ENCODE results near the gene UCK2. TPM values are rescaled to one million over a fixed set of nuclear protein-coding genes. Genes with fewer than 3 reads are reported as not detected.
A peak's percentile ranks its signal among the peaks of the same experiment; 100 is the strongest.

UCK2 gene
- total RNA-seq, 1 donor from 2014 or later: 49.4 TPM

- Histone ChIP-seq H3K4me1 (no peaks in the 10 kb centered on the region), H3K4me3 (no peak overlapping the region), H3K9me3 (no peaks in the 10 kb centered on the region), H3K27ac (no peak overlapping the region), H3K36me3 (no peaks in the 10 kb centered on the region), H3K27me3 (no peaks in the 10 kb centered on the region)
- peak in 1 of 2 donors; percentile 49 for DNase-seq (ENCODE audit: extremely low spot score in 2 of 2)
- intact Hi-C loops (cut with DNase I): loop anchor here (10.0 kb wide), 1 partner anchor 533 kb away; no protein-coding TSS in a partner anchor
- no peak for TF ChIP-seq POLR2A (IDR thresholded peaks at IDR 0.05)
- TF ChIP-seq POLR2AphosphoS5 (IDR thresholded peaks at IDR 0.05; ENCODE audit: insufficient read depth in 1 of 2, low read depth in 1 of 2): no peak
- no peak for TF ChIP-seq CTCF (IDR thresholded peaks at IDR 0.05)
Measured at GRCh38 chr1:165941531-165941930, 114.1 kb downstream of the UCK2 start.

GRCh38 chr1:165942062-165942461 is 114.6 kb downstream of the UCK2 start:
- Histone ChIP-seq H3K36me3 (no peaks in the 10 kb centered on the region), H3K27me3 (no peaks in the 10 kb centered on the region), H3K4me3 (no peak overlapping the region), H3K4me1 (no peaks in the 10 kb centered on the region), H3K27ac (no peak overlapping the region), H3K9me3 (no peaks in the 10 kb centered on the region)
- intact Hi-C loops (cut with DNase I): loop anchor here (10.0 kb wide), 1 partner anchor 533 kb away; no protein-coding TSS in a partner anchor
- peak; percentile 7 to 10 for DNase-seq (ENCODE audit: extremely low spot score in 2 of 2)
- no peak for TF ChIP-seq CTCF (IDR thresholded peaks at IDR 0.05)
- no peak for TF ChIP-seq POLR2A (IDR thresholded peaks at IDR 0.05)
- TF ChIP-seq POLR2AphosphoS5 (IDR thresholded peaks at IDR 0.05; ENCODE audit: insufficient read depth in 1 of 2, low read depth in 1 of 2): no peak

GRCh38 chr1:165942927-165943597 is 115.6 kb downstream of the UCK2 start:
- Histone ChIP-seq H3K4me3 (no peak overlapping the region), H3K27ac (no peak overlapping the region), H3K36me3 (no peaks in the 10 kb centered on the region), H3K4me1 (no peaks in the 10 kb centered on the region), H3K9me3 (no peaks in the 10 kb centered on the region), H3K27me3 (no peaks in the 10 kb centered on the region)
- no peak for TF ChIP-seq CTCF (IDR thresholded peaks at IDR 0.05)
- no peak for TF ChIP-seq POLR2A (IDR thresholded peaks at IDR 0.05)
- no peak for TF ChIP-seq POLR2AphosphoS5 (IDR thresholded peaks at IDR 0.05; ENCODE audit: insufficient read depth in 1 of 2, low read depth in 1 of 2)
- DNase-seq (ENCODE audit: extremely low spot score in 2 of 2): peak in 1 of 2 donors; percentile 25
- intact Hi-C loops (cut with DNase I): loop anchor here (10.0 kb wide), 1 partner anchor 532 kb away; no protein-coding TSS in a partner anchor

DNA sequence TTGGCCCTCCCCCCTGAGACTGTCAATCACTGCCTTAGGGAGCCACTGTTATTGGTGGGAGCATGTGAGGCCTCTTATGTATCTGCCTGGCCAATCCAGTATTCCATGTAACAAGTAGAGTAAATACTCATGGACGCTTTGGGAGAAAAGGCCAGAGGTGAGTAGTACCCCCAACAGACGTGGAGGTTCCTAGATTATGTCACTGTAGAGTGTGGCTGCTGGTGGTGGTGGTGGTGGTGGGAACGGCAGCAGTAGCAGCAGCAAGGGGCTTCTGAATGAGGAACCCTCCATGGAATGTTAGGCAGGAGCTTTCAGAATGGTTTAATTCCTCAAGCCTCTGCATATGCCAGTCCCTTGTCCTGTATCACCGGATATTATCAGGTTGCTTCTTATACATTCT is 118.5 kb downstream of the UCK2 start:
- Histone ChIP-seq H3K27ac (no peak overlapping the region), H3K4me1 (no peaks in the 10 kb centered on the region), H3K27me3 (no peaks in the 10 kb centered on the region), H3K4me3 (no peak overlapping the region), H3K36me3 (no peaks in the 10 kb centered on the region), H3K9me3 (no peaks in the 10 kb centered on the region)
- no peak for TF ChIP-seq CTCF (IDR thresholded peaks at IDR 0.05)
- no peak for TF ChIP-seq POLR2AphosphoS5 (IDR thresholded peaks at IDR 0.05; ENCODE audit: insufficient read depth in 1 of 2, low read depth in 1 of 2)
- no peak for TF ChIP-seq POLR2A (IDR thresholded peaks at IDR 0.05)
- DNase-seq (ENCODE audit: extremely low spot score in 2 of 2): peak; percentile 58 to 64
- intact Hi-C loops (cut with DNase I): loop anchor here (10.0 kb wide), 1 partner anchor 529 kb away; no protein-coding TSS in a partner anchor
